CD14-positive monocyte (primary cell): Measurements from ENCODE around the gene BIK. TPM values are rescaled to one million over a fixed set of nuclear protein-coding genes. Genes with fewer than 3 reads are reported as not detected.

Experiments
- DNase-seq, 3 donors: peaks; one replicate each; pipeline ENCODE4 v3.0.0-alpha.2; 2011 to 2022
- H2AFZ ChIP-seq: 2 replicates; pipeline ENCODE4 v1.6.0; 2012; ENCODE audit warnings: mild to moderate bottlenecking, low read depth, low read length, inconsistent platforms; ENCODE audit not compliant: insufficient read depth, poor library complexity, severe bottlenecking
- H3K27ac ChIP-seq, 2 donors: 1 replicate in 1 of 2; 2 replicates in 1 of 2; pipeline ENCODE4 v1.5.1; 2012 to 2013; ENCODE audit warnings: low read length in 2 of 2, control low read depth in 1 of 2, inconsistent platforms in 1 of 2, low read depth in 1 of 2, mild to moderate bottlenecking in 1 of 2
- H3K27me3 ChIP-seq, 2 donors: one replicate each; pipeline versions ENCODE4 v1.6.0 to v1.6.1; 2011 to 2013; ENCODE audit warnings: low read length in 2 of 2; ENCODE audit not compliant: control insufficient read depth in 2 of 2, insufficient read depth in 2 of 2
- H3K36me3 ChIP-seq, 2 donors: replicated peaks in 1 of 2; 1 replicate in 1 of 2; 2 replicates in 1 of 2; pipeline versions ENCODE4 v1.5.1 to v1.6.1; 2012 to 2013; ENCODE audit warnings: low read length in 2 of 2, control low read depth in 1 of 2, inconsistent platforms in 1 of 2, mild to moderate bottlenecking in 1 of 2; ENCODE audit not compliant: insufficient read depth in 2 of 2, control insufficient read depth in 1 of 2
- H3K4me1 ChIP-seq, 2 donors: 1 replicate in 1 of 2; 2 replicates in 1 of 2; pipeline versions ENCODE4 v1.5.1 to v1.6.1; 2012 to 2013; ENCODE audit warnings: low read length in 2 of 2, control low read depth in 1 of 2, inconsistent platforms in 1 of 2, mild to moderate bottlenecking in 1 of 2, moderate library complexity in 1 of 2; ENCODE audit not compliant: insufficient read depth in 2 of 2, control insufficient read depth in 1 of 2
- H3K4me2 ChIP-seq: replicated peaks from 2 replicates; pipeline ENCODE3; 2012; ENCODE audit warnings: low read length, moderate library complexity, mild to moderate bottlenecking; ENCODE audit not compliant: poor library complexity, severe bottlenecking; ENCODE audit errors: extremely low read depth
- H3K4me3 ChIP-seq, 3 experiments: fragments of 200-600 bp in 1 of 3; sonication (generic) in 1 of 3; replicated peaks in 1 of 3; 1 replicate in 2 of 3; 2 replicates in 1 of 3; pipeline ENCODE4 v1.5.1; 2011 to 2013; ENCODE audit warnings: low read length in 3 of 3, mild to moderate bottlenecking in 3 of 3, control low read depth in 2 of 3, low read depth in 2 of 3, inconsistent platforms in 1 of 3, moderate library complexity in 1 of 3
- H3K79me2 ChIP-seq: 2 replicates; pipeline ENCODE4 v1.6.0; 2012; ENCODE audit warnings: mild to moderate bottlenecking, control low read depth, inconsistent platforms, low read length, moderate library complexity; ENCODE audit not compliant: insufficient read depth
- H3K9ac ChIP-seq: 2 replicates; pipeline ENCODE4 v1.6.0; 2017; ENCODE audit warnings: low read length, mild to moderate bottlenecking; ENCODE audit not compliant: insufficient read depth, poor library complexity, severe bottlenecking
- H3K9me3 ChIP-seq, 2 donors: replicated peaks in 1 of 2; 1 replicate in 1 of 2; 2 replicates in 1 of 2; pipeline versions ENCODE4 v1.5.1 to v1.6.1; 2012 to 2013; ENCODE audit warnings: low read length in 2 of 2, control low read depth in 1 of 2; ENCODE audit not compliant: control insufficient read depth in 1 of 2, insufficient read depth in 1 of 2
- H4K20me1 ChIP-seq: 2 replicates; pipeline ENCODE4 v1.6.0; 2012; ENCODE audit warnings: mild to moderate bottlenecking, low read length, control low read depth, moderate library complexity; ENCODE audit not compliant: insufficient read depth
- H3K27ac Mint-ChIP-seq, 7 donors: one replicate each; pipeline ENCODE4 v1.8.0; 2020; ENCODE audit warnings: mild to moderate bottlenecking in 7 of 7, mixed read lengths in 7 of 7, moderate library complexity in 6 of 7, inconsistent platforms in 2 of 7
- H3K27me3 Mint-ChIP-seq, 3 donors: one replicate each; pipeline ENCODE4 v1.8.0; 2021 to 2022; ENCODE audit warnings: low read depth in 3 of 3, mild to moderate bottlenecking in 3 of 3, mixed read lengths in 3 of 3, moderate library complexity in 3 of 3, inconsistent platforms in 1 of 3
- H3K36me3 Mint-ChIP-seq, 2 donors: one replicate each; pipeline ENCODE4 v1.8.0; 2020; ENCODE audit warnings: mixed read lengths in 2 of 2, inconsistent platforms in 1 of 2, mild to moderate bottlenecking in 1 of 2
- H3K4me1 Mint-ChIP-seq: one replicate; pipeline ENCODE4 v1.8.0; 2020; ENCODE audit warnings: mild to moderate bottlenecking, mixed read lengths
- H3K4me3 Mint-ChIP-seq, 2 donors: one replicate each; pipeline ENCODE4 v1.8.0; 2020; ENCODE audit warnings: mild to moderate bottlenecking in 2 of 2, mixed read lengths in 2 of 2, moderate library complexity in 1 of 2
- H3K9me3 Mint-ChIP-seq, 7 donors: one replicate each; pipeline ENCODE4 v1.8.0; 2020 to 2022; ENCODE audit warnings: mixed read lengths in 7 of 7, mild to moderate bottlenecking in 6 of 7, moderate library complexity in 6 of 7, inconsistent platforms in 2 of 7
- WGBS: methylation state at CpG from one replicate; pipeline ENCODE4 v1.1.5; 2013; ENCODE audit warnings: missing lambda C conversion rate; ENCODE audit not compliant: insufficient coverage; 5-methylcytosine and 5-hydroxymethylcytosine counted together
- intact Hi-C, 2 donors: fragments of 100-400 bp; cut with micrococcal nuclease; formaldehyde crosslinking; loops; one replicate each; pipeline versions ENCODE4 v1.15.0 to v1.15.1; 2023
- polyA plus RNA-seq, 3 donors: library from polyadenylated mRNA; depleted of rRNA in 1 of 3; unstranded in 2 of 3; stranded (reverse) in 1 of 3; fragments of 300-500 nt in 2 of 3; fragments of >200 nt in 1 of 3; fragmentation: Illumina TruSeq in 2 of 3; gene quantifications; 1 replicate in 2 of 3; 2 replicates in 1 of 3; pipeline ENCODE4 v1.2.3, GENCODE V29; 2012 to 2021
- TF ChIP-seq, protein P1 (sequence below): fragments of 200-600 bp; IDR thresholded peaks from one replicate; pipeline ENCODE4 v1.8.0; 2022; ENCODE audit warnings: antibody characterized with exemption, mild to moderate bottlenecking

The BIK gene
- polyA plus RNA-seq, 3 donors, result 0.96 to 3.1 (median 3.1) TPM

DNA sequence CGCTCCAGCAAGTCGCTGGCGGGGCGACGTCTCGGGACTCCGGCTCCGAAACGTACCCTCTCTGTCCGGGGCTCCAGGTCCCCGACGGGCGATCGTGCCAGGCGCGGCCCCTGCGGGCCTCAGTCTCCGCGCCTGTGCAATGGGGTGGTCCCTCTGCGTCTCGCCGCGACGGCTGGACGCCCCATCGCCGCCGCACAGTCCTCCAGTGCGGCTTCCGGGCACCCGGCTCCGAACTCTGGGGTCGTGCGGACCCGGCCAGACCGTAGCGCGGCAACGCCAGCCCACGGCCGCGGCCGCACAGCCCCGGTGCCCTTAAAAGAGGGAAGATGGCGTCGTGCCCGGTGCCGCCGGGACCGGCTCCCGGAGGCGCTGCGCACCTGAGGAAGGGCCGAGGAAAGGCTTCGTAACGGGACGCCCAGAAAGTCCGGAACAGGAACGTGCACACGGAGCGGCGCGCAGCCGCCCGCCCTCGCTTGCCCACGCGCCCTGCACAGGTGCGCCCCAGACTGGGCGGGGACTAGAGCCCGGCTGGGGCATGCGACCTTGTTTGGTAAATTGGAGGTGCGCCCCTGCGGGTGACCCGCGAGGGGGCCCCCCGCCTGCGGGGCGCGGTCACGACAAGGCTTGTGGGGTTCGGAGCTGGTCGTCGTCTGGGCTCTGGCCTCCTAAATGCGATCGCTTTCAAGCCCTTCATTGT is 525 bp downstream of the BIK start:
- no peaks in the 10 kb centered on the region for H4K20me1 ChIP-seq
- peak overlapping the region; percentile 97 for H3K4me2 ChIP-seq
- H3K79me2 ChIP-seq, result no peaks in the 10 kb centered on the region
- Mint-ChIP-seq H3K36me3 (peaks cover 0 to 2% of the 10 kb centered on the region in 2 donors), H3K9me3 (peaks cover 0 to 9% (median 0%) of the 10 kb centered on the region in 7 donors), H3K27me3 (peaks cover 38 to 56% (median 43%) of the 10 kb centered on the region in 3 donors), H3K4me3 (peak overlapping the region; percentile 73 to 88), H3K4me1 (peaks cover 31% of the 10 kb centered on the region), H3K27ac (no peak overlapping the region)
- H3K27ac ChIP-seq, result no peak overlapping the region
- H3K36me3 ChIP-seq, result no peaks in the 10 kb centered on the region
- 3% methylated on average over 86 of the region's 86 CpGs for WGBS
- TF ChIP-seq, protein P1, sequence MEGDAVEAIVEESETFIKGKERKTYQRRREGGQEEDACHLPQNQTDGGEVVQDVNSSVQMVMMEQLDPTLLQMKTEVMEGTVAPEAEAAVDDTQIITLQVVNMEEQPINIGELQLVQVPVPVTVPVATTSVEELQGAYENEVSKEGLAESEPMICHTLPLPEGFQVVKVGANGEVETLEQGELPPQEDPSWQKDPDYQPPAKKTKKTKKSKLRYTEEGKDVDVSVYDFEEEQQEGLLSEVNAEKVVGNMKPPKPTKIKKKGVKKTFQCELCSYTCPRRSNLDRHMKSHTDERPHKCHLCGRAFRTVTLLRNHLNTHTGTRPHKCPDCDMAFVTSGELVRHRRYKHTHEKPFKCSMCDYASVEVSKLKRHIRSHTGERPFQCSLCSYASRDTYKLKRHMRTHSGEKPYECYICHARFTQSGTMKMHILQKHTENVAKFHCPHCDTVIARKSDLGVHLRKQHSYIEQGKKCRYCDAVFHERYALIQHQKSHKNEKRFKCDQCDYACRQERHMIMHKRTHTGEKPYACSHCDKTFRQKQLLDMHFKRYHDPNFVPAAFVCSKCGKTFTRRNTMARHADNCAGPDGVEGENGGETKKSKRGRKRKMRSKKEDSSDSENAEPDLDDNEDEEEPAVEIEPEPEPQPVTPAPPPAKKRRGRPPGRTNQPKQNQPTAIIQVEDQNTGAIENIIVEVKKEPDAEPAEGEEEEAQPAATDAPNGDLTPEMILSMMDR, result no peak
- peaks cover 8 to 39% of the 10 kb centered on the region in 2 donors for H3K27me3 ChIP-seq
- H2AFZ ChIP-seq, result peak overlapping the region; percentile 91
- H3K4me1 ChIP-seq, result peaks cover 34 to 41% of the 10 kb centered on the region in 2 donors
- intact Hi-C loops, result no loop called here
- H3K9ac ChIP-seq, result peak overlapping the region; percentile 64
- DNase-seq, result no peak
- H3K4me3 ChIP-seq, result peak overlapping the region; percentile 38 to 80 (median 41)
- H3K9me3 ChIP-seq, result no peaks in the 10 kb centered on the region

DNA sequence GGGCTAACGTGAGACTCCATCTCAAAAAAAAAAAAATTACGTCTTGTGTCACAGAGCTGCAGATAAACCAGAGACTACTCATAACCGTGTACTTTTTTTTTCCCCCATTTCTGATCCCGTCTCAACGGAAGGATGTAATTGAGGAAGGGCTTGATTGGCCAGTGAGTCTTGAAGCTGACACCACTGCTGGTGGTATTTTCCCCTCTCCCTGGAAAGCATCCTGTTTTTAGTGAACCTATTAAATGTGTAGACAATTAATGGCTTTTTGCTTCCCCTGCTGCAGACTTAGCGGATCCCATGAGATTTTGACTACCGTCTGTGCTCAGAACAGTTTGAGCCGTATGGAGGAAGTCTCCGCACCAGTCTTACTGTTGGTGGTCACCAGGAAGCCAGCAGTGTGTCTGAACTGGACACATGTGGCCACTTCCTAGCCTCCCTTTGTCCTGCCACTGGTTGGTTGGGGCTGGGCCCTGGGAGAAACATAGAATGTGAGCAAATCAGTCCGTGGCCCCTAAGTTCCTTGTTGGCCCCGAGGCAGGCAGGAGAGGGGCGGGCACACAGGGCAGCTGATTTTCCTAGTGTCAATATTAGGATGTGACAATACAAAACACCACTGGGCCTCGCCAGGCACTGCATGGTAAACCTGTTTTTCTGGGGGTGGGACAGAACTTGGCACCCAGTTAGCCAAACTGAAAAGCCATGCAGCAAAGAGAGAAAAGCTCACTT is 3.1 kb downstream of the BIK start:
- H3K4me2 ChIP-seq, result no peak overlapping the region
- peaks cover 51 to 59% of the 10 kb centered on the region in 2 donors for H3K4me1 ChIP-seq
- intact Hi-C loops, result no loop called here
- peaks cover 35 to 51% (median 35%) of the 10 kb centered on the region in 3 donors for H3K27me3 Mint-ChIP-seq
- H3K4me3 ChIP-seq, result no peak overlapping the region
- peaks cover 0 to 9% (median 0%) of the 10 kb centered on the region in 7 donors for H3K9me3 Mint-ChIP-seq
- no peak overlapping the region for H3K9ac ChIP-seq
- H3K27me3 ChIP-seq, result peaks cover 8 to 39% of the 10 kb centered on the region in 2 donors
- TF ChIP-seq, protein P1, result no peak
- H3K79me2 ChIP-seq, result no peaks in the 10 kb centered on the region
- no peaks in the 10 kb centered on the region for H3K36me3 ChIP-seq
- H3K4me1 Mint-ChIP-seq, result peaks cover 46% of the 10 kb centered on the region
- no peaks in the 10 kb centered on the region for H4K20me1 ChIP-seq
- peaks cover 2% of the 10 kb centered on the region in 2 donors for H3K36me3 Mint-ChIP-seq
- peak overlapping the region in 1 of 2 donors; percentile 77 for H3K4me3 Mint-ChIP-seq
- no peaks in the 10 kb centered on the region for H3K9me3 ChIP-seq
- peak overlapping the region in 1 of 7 donors; percentile 4 for H3K27ac Mint-ChIP-seq
- no peak overlapping the region for H3K27ac ChIP-seq
- 19% methylated on average over 2 of the region's 13 CpGs for WGBS
- H2AFZ ChIP-seq, result no peak overlapping the region
- DNase-seq, result peak in 1 of 3 donors; percentile 60
